GM19025 (cell line): Measurements from ENCODE around the gene DAPK1.

Source experiments
- ATAC-seq: cut with Tn5 transposase; IDR thresholded peaks from one replicate; pipeline ENCODE4 v1.9.1; 2021; ENCODE audit warnings: mild to moderate bottlenecking, low read depth, moderate library complexity; ENCODE audit not compliant: unreplicated experiment

DAPK1 gene

DNA sequence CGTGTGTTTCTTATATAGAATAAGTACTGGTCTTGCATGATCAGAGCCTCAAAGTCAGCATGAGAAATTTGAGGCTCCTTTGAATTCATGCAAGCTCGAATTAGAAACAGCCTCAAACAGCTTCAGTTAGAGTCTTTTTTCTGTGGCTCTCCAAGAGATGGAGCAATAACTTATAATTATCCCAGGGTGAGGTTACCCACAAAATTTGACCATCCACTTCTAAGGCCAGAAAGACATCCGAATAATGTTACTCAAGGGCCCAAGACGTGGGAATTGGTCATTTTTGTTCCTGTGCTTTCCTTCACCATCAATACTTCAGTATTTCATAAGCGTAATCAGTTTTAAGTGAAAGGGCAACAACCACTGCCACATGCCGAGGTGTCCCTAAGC is 89.7 kb downstream of the DAPK1 start:
- ATAC-seq: no peak

DNA sequence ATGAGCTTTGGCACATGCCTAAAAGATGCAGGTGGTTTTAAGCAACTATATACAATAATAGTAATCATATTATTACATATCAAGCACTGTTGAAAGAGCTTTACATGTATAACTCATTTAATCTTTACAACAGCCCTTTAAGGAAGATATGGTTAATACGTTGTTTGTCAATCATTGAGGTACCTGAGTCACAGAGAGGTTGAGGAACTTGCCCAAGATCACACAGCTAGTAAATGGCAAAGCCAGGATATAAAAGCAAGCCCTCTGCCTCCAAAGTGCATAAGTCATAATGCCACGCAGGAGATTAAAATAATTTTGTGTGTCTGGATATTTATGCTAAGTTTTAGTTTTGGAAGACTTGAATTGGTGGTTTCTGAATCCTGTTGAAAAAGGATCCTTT is 90.2 kb downstream of the DAPK1 start:
- no peak for ATAC-seq

DNA sequence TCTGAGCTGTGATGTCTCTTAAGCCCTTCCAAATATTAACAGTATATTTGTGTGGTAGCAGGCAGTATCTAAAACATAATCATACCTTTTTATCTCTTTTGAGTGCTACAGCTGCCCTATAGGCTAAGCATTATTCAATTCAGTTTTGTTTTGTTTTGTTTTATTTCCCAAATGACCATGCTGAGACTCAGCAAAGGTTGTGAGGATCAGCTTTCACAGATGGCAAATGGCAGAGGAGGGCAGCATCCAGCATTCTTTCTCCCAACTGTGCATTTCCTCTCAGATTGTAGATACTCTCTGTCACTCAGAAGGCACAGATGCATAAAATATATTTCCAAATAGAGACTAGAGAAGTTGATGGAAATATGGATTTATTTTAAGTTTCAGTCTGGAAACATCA is 90.7 kb downstream of the DAPK1 start:
- ATAC-seq: no peak

DNA sequence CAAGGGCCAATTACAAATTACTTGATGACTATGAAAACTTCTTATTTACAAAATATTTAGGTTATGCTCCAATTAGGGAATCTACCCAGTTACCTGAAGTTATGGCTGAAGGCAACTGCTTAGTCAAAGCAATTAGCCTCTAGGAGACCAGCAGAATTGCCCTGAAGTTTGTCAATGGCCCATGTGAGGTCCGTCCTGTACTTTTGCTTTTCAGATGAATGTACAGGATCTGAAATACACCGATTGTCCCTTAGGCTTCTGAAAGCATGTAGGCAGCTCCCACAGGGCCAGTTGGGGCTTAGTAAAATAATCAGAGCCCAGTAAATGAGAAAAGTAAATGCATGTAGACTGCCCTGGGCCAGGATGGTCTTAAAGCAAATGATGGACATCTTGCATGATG is 93.3 kb downstream of the DAPK1 start:
- no peak for ATAC-seq

DNA sequence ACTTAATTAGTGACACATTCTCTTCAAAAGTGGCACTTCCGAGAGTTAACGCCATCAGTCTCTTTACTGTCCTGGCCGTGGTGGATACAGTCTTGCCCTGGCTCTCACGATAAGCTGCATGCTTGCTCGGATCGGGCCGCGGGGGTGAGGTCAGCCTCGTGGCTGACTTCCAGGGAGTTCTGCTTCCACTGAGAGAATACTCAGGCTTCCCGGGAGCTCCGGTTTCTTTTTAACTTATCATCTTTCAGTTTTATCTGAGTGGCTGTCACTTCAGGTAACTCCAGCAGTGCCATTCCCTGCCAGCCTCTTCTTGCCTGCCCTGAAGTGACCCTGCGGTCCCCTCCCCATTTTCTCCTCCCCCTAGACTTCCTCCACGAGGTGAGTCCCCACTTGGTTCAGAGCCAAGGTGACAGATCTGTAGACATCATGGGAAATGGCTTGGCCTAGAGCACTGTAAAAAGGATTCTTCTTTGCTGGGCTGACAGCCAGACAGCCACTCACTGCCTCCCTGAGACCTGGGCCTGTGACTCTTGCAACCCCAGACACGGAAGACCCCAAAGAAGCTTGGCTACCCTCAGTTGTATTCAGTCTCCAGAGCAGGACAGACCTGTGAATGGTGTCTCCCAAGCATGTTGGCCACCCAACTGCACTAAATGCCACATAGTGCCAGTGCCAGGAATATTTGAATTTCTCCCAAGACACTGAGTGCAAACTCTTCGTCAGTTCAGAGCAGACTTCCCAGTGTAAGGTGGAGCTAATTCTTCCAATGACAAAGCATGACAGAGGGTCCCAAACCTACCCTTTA is 95.1 kb downstream of the DAPK1 start:
- no peak for ATAC-seq

DNA sequence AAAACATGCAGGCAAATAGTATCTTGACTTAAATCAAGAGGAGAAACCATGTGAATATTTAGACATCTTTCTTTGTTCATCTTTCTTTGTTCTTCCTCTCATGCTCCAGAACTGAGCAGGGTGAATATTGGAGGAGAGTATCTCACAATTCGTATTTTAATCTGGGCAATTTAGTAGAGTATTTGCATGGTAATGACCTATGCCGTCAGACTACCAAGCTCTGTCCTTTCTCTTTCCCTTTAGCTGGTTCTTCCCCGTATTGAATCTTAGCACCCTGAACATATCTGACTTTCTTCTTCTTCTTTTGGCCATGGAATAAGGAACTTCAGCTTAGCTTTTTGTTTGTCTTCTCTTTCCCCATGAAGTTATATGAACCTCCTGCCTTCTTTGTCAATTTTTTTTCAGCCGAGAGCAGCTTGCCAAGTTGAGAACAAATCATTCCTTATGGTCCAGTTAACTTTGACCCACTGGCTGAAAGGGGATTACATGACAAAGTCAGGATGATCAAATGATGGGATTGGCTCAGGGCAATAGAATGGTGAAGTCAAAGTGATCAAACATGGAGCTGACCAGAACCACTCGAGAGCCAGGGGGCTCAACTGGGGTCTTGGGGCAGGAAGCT is 95.8 kb downstream of the DAPK1 start:
- no peak for ATAC-seq

DNA sequence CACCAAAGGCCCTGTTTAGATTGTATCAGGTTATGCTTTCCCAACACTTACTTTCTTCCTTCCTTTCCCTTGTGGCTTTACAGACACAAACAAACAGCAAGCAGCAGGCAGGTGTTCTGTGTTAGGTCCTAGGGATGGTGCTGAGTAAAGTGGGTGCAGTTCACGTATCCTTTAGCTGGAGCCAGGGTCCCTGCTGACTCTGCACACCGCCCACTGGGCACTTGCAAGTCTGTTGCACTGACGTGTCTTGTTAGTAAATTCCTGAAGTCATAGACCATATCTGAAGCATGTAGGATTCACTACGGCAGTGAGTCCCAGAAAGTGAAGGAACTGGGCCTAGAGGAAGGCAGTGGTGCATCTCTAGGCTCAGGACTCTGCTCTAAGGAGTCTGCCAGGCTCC is 96.5 kb downstream of the DAPK1 start:
- no peak for ATAC-seq

DNA sequence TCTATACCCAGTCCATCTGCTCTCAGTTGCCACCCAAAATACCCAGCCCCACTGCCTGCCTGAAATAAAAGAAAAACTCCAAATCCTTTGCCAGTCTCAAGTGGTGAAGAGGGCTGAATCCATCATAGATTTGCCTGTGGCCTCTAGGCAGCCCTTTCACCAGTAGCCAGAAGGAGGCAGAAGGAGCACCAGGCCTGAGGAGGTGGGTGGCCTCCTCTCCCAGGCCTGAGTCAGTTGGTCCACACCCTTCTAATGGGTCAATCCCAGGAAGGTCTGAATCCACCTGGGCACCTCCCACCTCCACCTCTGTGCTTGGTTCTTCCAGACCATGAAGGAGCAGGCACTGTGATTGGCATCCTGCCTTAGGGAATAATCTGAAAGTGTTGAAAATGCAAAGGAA is 97.0 kb downstream of the DAPK1 start:
- ATAC-seq: no peak

DNA sequence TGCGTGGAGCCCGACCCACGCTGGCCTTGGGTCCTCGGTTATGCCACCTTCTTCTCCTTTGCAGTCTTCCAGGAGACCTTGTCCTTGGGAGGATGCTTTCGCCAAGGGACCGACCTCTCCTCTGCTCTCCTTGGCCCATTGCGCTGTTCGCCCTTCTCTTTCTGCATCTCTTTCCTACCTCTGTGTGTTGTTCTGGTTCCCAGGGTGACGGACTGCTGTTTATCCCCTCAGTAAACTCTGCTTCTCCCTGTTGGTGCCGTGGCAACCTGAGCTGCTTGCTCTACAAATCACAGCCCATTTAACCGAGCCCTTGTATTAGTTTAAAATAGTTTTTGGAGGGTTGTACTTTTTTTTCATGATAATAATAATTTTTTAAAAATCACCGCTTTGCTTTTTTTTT is 97.9 kb downstream of the DAPK1 start:
- ATAC-seq: no peak

DNA sequence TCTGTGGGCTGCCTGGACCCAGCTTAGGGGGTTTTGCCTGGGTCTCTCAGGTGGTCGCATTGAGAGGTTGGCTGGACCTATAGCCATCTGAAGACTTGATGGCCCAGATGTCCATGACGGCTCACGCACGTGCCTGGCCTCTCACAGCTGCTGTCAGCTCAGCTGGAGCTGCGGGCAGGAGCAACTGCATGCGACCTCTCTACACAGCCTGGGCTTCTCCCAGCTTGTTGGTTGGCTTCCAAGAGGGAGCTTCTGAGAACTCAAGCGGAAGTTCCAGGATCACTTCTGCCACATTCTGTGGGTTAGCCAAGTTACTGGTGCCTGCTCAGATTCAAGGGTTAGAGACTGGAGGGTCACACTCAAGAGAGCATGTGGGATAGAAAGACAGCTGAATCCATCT is 99.2 kb downstream of the DAPK1 start:
- ATAC-seq: no peak

DNA sequence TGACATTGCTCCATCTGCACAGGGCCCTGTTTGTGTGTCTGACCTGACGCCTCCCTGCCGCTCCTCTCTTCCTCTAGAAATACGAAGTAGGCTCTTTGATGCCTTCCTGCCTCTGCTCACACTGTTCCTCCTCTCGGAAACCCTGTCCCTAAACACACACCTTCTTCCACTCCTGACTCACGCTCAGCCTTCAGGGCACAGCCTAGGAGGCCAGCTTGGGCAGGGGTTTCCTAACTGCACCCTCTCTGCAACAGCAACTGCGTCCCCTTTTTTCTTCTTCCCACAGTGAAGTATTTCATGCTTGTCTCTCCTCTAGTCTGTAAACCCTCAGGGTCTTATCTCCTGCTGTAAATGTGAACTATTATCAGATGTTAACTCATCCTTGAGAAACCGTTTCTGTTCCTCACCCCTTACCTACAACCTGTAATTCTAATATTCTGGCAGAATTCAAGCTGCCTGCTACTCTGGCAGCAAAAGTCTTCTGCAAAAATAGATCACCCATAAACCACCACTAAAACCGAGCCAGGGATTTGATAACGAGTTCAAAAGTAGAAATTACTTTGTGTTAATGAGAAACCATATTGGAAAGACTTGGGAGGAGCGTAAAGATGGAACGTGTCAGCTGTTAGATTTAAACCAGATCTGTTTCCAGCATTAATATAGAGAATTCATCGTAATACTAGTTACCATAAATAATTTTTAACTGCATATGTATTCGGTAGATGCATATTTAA is 100.2 kb downstream of the DAPK1 start:
- ATAC-seq: no peak

DNA sequence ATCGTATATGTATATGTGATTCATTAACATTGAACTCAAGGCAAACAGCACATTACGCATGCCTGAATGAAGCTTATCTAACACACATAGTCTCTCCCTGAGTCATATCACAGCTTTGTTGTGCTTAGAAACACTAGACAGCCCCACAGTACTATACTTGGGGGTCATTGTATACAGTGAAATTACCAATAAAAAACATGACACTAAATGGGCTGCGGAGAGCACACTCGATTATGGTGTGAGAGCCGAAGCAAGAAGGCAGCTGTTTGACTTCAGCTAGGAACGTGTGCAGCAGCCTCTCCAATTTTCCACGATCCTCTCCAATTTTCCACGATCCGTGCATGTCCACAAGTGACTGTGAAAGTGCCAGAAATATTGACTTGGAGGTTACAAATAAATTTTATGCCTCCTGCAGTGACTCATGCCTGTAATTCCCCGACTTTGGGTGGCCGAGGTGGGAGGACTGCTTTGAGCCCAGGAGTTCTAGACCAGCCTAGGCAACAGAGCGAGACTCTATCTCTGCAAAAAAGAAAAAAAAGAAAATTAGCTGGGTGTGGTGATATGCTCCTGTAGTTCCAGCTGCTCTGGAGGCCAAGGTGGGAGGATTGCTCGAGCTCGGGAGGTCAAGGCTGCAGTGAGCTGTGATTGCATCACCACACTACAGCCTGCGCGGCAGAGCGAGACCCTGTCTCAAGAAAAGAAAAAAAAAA is 102.4 kb downstream of the DAPK1 start:
- no peak for ATAC-seq

DNA sequence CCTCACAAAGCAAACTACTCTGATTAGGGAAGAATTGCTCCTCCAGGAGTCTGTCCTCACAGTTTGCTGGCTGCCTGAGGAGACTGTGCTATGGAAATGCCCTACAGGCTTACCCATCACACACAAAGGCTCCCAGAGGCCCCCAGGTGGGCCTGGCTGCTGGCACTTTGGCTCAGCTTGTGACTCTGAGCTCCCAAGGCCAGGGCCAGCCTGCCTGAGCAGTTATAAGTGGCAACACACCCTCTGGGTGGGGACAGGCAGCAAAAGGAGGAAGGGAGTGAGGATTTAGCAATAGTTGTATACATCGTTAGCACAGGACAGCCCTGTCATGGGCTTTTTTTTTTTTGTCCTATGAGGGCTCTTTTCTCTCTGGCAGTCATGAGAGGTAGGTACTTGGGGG is 103.5 kb downstream of the DAPK1 start:
- ATAC-seq: no peak

DNA sequence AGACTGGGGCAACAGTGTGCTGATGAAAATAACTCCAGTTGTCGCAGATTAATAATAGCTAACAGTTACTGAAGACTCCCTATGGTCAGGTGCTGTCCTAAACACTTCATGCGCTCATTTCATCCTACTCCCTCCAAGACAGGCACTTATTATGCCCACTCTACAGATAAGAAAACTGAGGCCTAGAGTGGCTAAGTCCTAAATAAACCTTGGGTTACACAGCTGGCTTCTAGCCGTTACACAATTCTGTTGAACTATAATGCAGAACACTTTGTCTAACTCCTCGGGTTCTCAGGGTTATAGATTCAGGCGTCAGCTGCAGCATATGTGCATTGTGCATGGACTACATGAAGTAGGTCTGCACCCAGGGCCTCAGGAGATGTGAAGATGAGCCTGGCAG is 103.9 kb downstream of the DAPK1 start:
- no peak for ATAC-seq

DNA sequence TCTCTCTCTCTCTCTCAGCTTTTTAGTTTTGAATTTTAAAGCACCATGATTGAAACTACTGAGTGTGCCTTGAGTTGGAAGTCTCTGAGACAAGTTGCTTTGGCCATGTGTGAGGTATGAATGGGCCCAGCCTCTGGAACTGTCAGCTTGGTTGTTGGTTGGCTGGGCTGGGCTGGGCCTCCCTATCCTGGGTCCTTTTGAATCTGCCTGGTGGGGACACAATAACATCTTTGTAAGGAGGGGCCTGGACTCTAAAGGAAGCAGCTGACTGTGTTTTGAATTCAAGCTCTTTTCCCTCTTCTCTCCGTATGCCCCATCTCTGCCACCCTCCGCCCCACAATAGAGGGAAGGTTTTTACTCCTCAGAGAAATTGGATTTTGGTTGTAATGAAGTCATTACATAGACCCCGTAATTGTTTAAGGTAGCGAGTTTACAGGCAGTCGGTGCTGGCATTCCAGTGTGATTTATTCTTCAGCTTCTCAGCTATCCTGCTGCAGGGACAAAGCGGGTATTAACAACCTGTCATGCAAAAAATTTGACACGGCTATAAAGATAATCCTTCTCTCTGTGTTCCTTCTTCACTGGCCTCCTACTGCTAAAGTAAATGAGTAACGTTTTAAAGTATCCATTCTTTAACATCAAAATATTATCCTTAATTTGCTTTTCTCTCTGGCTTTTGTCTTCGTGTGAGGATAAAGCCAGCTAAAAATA is 105.4 kb downstream of the DAPK1 start:
- no peak for ATAC-seq

DNA sequence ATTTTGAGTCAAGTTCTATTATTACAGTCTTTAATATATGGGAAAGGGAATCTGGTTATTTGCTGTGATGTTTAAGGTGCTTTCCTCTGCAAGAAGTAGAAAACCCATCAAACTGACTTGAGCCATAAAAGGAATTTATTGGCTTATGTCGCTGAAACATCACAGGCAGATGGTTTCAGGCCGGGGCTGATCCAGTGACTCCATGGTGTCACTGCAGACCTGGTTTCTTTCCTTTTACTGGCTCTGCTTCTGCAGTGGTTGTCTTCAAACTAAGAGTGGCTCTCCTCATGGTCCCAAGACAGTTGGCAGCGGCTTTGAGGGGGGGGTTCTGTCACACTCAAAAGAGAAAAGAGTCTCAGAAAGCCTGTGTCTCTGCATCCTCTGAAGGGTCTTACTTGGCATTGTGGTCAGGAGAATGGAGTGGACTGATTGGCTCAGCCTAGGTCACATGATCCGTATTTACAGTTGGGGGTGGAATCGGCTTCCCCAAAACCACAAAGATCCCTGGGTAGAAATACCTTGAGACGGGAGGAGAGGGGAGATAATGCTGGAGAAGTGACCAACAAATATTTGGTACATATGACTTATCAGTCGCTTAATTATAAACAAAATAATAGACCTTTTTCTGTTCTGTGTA is 106.3 kb downstream of the DAPK1 start:
- ATAC-seq: no peak

DNA sequence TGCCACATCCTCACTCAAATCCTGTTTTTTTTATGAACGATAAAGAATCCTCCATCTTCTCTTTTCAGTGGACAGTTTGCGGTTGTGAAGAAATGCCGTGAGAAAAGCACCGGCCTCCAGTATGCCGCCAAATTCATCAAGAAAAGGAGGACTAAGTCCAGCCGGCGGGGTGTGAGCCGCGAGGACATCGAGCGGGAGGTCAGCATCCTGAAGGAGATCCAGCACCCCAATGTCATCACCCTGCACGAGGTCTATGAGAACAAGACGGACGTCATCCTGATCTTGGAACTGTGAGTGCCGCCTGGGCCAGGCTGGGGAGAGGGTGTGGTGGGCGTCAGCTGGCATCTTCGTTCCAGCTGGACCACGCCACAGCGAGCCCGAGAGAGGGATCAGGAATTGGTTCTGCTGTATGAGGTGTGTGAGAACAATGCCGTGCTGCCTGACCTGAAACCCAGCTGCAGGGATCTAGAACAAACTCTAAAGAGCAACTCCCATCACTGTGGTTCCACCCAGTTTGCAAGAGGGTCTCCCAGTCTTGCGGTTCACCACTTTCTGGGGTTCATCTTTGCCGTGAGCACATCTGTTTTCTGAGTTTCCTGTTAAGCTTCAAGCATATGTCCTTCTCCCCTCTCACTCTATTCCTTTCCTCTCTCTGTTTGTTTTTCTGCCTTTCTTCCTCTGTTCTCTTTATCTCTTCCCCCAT is 107.4 kb downstream of the DAPK1 start:
- no peak for ATAC-seq

DNA sequence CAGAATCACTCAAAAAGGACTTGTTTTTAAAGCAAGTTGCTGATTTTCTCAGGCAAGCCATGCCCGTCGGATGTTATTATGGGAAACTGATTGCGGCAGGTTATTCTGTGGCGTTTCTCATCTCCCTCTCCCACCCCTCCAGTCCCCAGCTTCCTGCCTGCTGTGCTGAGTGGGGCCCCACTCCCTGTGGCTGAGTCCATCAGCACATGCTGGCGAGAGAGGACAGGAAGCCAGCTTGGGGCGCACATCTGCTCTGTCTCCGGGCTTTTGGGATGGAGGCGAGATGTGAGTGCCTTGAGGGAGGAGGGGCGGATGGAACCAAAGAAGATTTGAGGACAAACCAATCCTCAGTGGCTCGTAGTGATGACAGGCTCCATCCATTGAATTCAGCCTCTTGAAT is 108.0 kb downstream of the DAPK1 start:
- ATAC-seq: no peak

DNA sequence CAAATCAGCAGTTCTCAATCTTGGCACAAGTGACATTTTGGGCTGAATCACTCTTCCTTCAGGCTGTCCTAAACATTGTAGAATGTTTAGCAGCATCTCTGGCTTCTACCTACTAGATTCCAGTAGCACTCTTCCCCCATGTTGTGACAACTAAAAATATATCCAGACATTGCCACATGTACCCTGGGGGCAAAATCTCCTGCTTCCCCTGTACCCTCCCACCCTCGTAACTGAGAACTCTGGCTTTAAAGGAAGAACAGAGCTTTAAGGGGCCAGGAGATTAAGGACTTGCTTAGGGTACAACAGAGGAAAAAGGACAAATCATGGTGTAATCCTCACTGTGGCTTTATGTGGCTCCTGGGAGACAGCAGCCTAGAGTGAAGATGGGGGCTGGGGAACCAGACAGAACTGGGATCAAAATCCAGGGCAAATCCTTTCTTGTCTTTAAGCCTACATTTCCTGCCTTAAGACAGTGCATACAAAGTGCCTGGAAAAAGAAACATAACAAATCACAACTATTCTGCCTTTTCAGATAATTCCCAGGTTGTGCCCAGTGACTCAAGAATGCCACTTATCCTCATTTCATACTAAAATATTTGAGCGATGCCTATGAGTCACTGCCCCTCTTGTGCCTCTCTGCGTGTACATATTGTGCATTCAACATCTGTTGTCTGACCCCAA is 109.3 kb downstream of the DAPK1 start:
- no peak for ATAC-seq
